Esophagus squamous epithelium (tissue), 4 donors: Measurements from ENCODE around the gene CCIN.

Experiments
- POLR2A ChIP-seq, 4 donors: fragments of 450-650 bp; IDR thresholded peaks; one replicate each; pipeline ENCODE4 v1.6.1; 2017; ENCODE audit warnings: antibody characterized with exemption in 4 of 4, mild to moderate bottlenecking in 4 of 4, moderate library complexity in 3 of 4
- TF ChIP-seq, protein P1 (sequence below), 6 experiments: fragments of 450-650 bp in 4 of 6; fragments of 200-600 bp in 2 of 6; sonication (generic) in 2 of 6; IDR thresholded peaks; one replicate each; pipeline ENCODE4 v1.5.1; 2016 to 2019; ENCODE audit warnings: antibody characterized with exemption in 6 of 6, mild to moderate bottlenecking in 4 of 6, moderate library complexity in 4 of 6

DNA sequence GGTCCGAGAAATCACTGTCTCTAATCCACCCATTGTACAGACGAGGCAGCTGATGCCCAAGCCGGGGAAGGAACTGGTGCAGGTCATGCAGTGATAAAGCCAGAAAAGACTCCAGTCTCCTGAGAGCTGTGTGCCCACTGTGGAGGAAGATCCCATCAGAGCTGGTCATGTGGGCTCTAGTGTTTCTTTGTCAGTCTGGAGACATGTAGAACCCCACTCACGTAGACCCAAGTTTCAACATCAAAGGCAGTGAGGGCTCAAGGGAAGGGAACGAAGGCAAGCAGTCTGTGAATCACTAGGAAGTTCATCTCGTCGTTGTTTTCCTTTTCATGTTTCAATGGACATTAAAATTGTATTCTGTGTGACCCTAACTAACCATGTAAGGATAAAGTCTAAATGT lies 47.2 kb upstream of the CCIN start:
- no peak for TF ChIP-seq POLR2A (IDR thresholded peaks at IDR 0.05)
- TF ChIP-seq, protein P1, sequence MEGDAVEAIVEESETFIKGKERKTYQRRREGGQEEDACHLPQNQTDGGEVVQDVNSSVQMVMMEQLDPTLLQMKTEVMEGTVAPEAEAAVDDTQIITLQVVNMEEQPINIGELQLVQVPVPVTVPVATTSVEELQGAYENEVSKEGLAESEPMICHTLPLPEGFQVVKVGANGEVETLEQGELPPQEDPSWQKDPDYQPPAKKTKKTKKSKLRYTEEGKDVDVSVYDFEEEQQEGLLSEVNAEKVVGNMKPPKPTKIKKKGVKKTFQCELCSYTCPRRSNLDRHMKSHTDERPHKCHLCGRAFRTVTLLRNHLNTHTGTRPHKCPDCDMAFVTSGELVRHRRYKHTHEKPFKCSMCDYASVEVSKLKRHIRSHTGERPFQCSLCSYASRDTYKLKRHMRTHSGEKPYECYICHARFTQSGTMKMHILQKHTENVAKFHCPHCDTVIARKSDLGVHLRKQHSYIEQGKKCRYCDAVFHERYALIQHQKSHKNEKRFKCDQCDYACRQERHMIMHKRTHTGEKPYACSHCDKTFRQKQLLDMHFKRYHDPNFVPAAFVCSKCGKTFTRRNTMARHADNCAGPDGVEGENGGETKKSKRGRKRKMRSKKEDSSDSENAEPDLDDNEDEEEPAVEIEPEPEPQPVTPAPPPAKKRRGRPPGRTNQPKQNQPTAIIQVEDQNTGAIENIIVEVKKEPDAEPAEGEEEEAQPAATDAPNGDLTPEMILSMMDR (IDR thresholded peaks at IDR 0.05), result no peak
